Measurements from ENCODE around the gene GSG1L.

GSG1L gene

DNA sequence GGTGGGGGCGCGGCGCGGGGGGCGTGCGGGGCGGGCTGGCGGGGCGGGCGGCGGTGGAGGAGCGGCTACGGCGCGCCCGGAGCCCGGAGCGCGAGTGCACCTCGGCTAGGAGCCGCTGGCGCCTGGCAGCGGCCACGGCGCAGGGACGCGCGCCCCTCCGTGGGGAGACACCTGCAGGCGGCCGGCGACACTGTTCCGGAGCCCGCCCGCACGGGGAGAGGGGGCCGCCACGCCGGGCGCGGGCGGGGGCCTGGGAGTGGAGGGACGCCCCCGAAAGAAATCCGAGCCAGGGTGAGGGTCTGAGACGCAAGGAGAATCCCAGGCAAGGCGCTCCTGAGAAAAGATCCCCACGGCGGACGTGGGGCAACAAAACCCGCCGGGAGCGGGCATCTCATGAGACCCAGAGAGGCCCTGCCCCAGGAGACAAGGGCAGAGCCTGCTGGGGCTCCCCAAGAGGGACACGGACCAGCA is at the start of gene GSG1L:
GSG1L (minus strand) TSS at position 124 of the 471 bp plus-strand sequence. CDS start 290 bp downstream, outside the sequence.
- H3K27me3 ChIP-seq (ENCODE audit: control insufficient read depth in 5 of 5, insufficient read depth in 4 of 5, low read length in 5 of 5) = peaks cover 21 to 41% (median 39%) of the 10 kb centered on the region in 5 donors
- no peak within 1 kb of the TSS for H3K4me3 ChIP-seq (ENCODE audit: low read depth in 1 of 5, low read length in 5 of 5)
- no peaks in the 10 kb centered on the region for H3K36me3 ChIP-seq (ENCODE audit: control insufficient read depth in 5 of 5, insufficient read depth in 5 of 5, low read length in 5 of 5)
- no peak within 1 kb of the TSS for H3K9ac ChIP-seq (ENCODE audit: low read length in 5 of 5)
- no peaks in the 10 kb centered on the region for H3K4me1 ChIP-seq (ENCODE audit: control insufficient read depth in 5 of 5, insufficient read depth in 5 of 5, low read length in 5 of 5)
- no peaks in the 10 kb centered on the region for H3K9me3 ChIP-seq (ENCODE audit: control insufficient read depth in 5 of 5, low read length in 5 of 5)
- H3K27ac ChIP-seq (ENCODE audit: low read depth, low read length) = no peak within 1 kb of the TSS

DNA sequence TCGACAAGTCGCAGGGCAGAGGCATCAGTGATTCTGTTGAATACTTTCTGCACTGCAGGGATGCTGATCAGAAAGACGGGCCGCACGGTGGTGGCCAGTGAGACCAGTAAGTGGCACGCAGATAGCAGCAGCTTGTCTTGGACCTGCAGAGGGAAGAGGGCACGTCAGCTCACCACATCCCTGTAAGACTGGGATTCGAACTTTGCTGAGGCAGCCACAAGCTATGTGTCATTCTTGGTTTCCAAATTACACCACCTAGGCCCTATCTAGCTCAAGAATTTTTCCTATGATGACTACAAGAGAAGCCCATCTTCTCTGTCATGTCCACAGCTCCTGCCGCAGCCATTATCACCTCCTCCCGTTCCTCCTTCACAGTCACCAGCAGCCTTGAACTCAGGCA is 49.4 kb upstream of the GSG1L start:
- Histone ChIP-seq H3K36me3 (ENCODE audit: control insufficient read depth in 5 of 5, insufficient read depth in 5 of 5, low read length in 5 of 5) (peaks cover 36 to 82% (median 79%) of the 10 kb centered on the region in 5 donors), H3K4me1 (ENCODE audit: control insufficient read depth in 5 of 5, insufficient read depth in 5 of 5, low read length in 5 of 5) (peaks cover 0 to 15% (median 0%) of the 10 kb centered on the region in 5 donors)

DNA sequence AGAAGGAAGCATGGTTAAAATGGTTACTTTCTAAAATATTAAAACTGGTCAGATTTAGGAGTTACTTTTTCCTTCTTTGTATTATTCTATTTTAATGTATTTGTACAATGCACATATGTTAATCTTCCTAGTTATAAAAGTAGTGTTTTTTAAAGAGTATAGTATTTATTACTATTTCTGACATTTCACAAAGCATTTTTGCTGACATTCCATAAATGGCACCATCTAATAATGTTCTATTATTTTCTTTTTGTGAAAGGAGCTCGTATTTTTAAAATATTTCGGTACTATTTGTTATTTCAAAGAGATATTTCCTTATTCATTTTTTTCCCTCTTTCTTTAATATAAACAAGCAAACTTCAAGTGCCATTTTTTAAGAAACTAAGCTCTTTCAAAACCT is 47.5 kb upstream of the GSG1L start:
- Histone ChIP-seq H3K9ac (ENCODE audit: low read length in 5 of 5) (no peak overlapping the region), H3K27me3 (ENCODE audit: control insufficient read depth in 5 of 5, insufficient read depth in 4 of 5, low read length in 5 of 5) (no peaks in the 10 kb centered on the region), H3K9me3 (ENCODE audit: control insufficient read depth in 5 of 5, low read length in 5 of 5) (no peaks in the 10 kb centered on the region), H3K36me3 (ENCODE audit: control insufficient read depth in 5 of 5, insufficient read depth in 5 of 5, low read length in 5 of 5) (peaks cover 29 to 87% (median 82%) of the 10 kb centered on the region in 5 donors), H3K4me1 (ENCODE audit: control insufficient read depth in 5 of 5, insufficient read depth in 5 of 5, low read length in 5 of 5) (peaks cover 0 to 15% (median 0%) of the 10 kb centered on the region in 5 donors), H3K4me3 (ENCODE audit: low read depth in 1 of 5, low read length in 5 of 5) (no peak overlapping the region), H3K27ac (ENCODE audit: low read depth, low read length) (no peak overlapping the region)

More for the DNA sequence above, 49.4 kb upstream of the GSG1L start:
- H3K9ac ChIP-seq (ENCODE audit: low read length in 5 of 5) = no peak overlapping the region
- H3K4me3 ChIP-seq (ENCODE audit: low read depth in 1 of 5, low read length in 5 of 5) = no peak overlapping the region
- no peak overlapping the region for H3K27ac ChIP-seq (ENCODE audit: low read depth, low read length)
- no peaks in the 10 kb centered on the region for H3K9me3 ChIP-seq (ENCODE audit: control insufficient read depth in 5 of 5, low read length in 5 of 5)
- H3K27me3 ChIP-seq (ENCODE audit: control insufficient read depth in 5 of 5, insufficient read depth in 4 of 5, low read length in 5 of 5) = no peaks in the 10 kb centered on the region

DNA sequence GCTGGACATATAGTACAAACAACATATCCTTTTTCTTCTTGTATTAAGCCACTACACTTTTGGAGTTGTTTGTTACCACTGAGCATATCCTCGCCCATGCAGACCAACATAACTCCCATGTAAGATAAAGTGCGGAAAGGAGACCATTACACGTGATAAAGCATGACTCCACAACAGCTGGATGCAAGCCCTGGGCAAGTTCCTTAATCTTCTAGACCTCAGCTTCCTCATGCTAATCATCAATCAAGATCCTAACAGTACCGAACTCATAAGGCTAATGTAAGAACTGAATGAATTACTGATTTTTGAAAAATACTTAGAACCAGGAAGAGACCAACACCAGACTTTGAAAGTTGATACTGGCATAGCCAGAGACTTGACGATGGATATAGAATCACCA is 47.0 kb upstream of the GSG1L start:
- H3K27ac ChIP-seq (ENCODE audit: low read depth, low read length) = no peak overlapping the region

DNA sequence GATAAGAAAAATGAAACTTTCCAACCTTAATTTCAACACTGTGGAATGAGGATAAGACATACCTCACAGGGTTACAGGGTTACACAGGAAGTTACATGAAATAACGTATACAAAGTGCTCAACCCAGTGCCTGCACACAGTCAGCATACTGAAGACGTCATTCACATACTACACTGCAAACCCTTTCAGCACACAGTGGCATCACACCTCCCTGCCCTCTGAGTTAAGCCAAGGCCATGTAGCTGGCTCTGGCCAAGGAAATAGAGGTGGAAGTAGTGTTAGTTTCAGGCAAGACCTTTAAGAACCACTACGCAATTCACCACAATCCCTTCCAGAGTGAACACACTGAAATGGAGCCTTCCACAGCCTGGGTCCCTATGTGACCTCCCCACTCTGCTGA is 46.6 kb upstream of the GSG1L start:
- Histone ChIP-seq H3K4me1 (ENCODE audit: control insufficient read depth in 5 of 5, insufficient read depth in 5 of 5, low read length in 5 of 5) (peaks cover 0 to 15% (median 0%) of the 10 kb centered on the region in 5 donors), H3K36me3 (ENCODE audit: control insufficient read depth in 5 of 5, insufficient read depth in 5 of 5, low read length in 5 of 5) (peaks cover 27 to 87% (median 82%) of the 10 kb centered on the region in 5 donors), H3K27me3 (ENCODE audit: control insufficient read depth in 5 of 5, insufficient read depth in 4 of 5, low read length in 5 of 5) (no peaks in the 10 kb centered on the region), H3K9ac (ENCODE audit: low read length in 5 of 5) (no peak overlapping the region), H3K4me3 (ENCODE audit: low read depth in 1 of 5, low read length in 5 of 5) (no peak overlapping the region), H3K9me3 (ENCODE audit: control insufficient read depth in 5 of 5, low read length in 5 of 5) (no peaks in the 10 kb centered on the region), H3K27ac (ENCODE audit: low read depth, low read length) (no peak overlapping the region)

More for the DNA sequence above, 47.0 kb upstream of the GSG1L start:
- H3K9ac ChIP-seq (ENCODE audit: low read length in 5 of 5) = no peak overlapping the region
- H3K9me3 ChIP-seq (ENCODE audit: control insufficient read depth in 5 of 5, low read length in 5 of 5) = no peaks in the 10 kb centered on the region
- peaks cover 28 to 87% (median 82%) of the 10 kb centered on the region in 5 donors for H3K36me3 ChIP-seq (ENCODE audit: control insufficient read depth in 5 of 5, insufficient read depth in 5 of 5, low read length in 5 of 5)
- H3K27me3 ChIP-seq (ENCODE audit: control insufficient read depth in 5 of 5, insufficient read depth in 4 of 5, low read length in 5 of 5) = no peaks in the 10 kb centered on the region
- H3K4me3 ChIP-seq (ENCODE audit: low read depth in 1 of 5, low read length in 5 of 5) = no peak overlapping the region
- peaks cover 0 to 15% (median 0%) of the 10 kb centered on the region in 5 donors for H3K4me1 ChIP-seq (ENCODE audit: control insufficient read depth in 5 of 5, insufficient read depth in 5 of 5, low read length in 5 of 5)

DNA sequence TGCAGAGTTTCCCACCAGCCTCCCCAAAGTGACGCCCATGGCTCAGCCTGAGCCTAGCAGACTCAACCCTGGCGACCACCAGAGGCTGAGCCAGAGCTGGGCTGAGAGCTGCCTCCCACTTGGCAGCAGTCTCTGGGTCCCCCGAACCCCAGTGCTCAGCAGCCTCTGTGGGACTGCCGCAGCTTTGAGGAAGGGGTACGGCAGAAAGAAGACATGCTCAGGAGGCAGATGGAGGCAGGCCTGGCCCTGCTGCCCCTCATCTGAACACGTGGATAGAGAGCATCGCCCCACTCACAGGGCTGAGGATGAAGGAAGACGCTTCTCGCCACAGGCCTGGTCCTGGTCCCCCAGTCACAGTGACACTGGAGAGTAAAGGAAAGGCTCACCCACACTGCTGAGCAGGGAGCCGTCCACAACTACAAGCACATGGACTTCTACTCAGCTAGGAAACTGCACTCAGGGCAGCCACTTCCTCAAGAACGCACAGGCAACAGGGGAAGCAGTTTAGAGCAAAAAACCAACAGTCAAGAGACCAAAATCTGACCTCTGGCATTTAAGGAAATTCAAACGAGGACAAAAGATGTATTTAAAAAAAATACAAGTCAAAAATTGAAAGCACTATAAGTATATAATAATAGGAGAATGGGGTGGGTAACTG is 45.2 kb upstream of the GSG1L start:
- Histone ChIP-seq H3K27ac (ENCODE audit: low read depth, low read length) (no peak overlapping the region), H3K9ac (ENCODE audit: low read length in 5 of 5) (no peak overlapping the region), H3K36me3 (ENCODE audit: control insufficient read depth in 5 of 5, insufficient read depth in 5 of 5, low read length in 5 of 5) (peaks cover 18 to 93% (median 86%) of the 10 kb centered on the region in 5 donors), H3K27me3 (ENCODE audit: control insufficient read depth in 5 of 5, insufficient read depth in 4 of 5, low read length in 5 of 5) (no peaks in the 10 kb centered on the region), H3K4me1 (ENCODE audit: control insufficient read depth in 5 of 5, insufficient read depth in 5 of 5, low read length in 5 of 5) (peaks cover 0 to 15% (median 0%) of the 10 kb centered on the region in 5 donors), H3K9me3 (ENCODE audit: control insufficient read depth in 5 of 5, low read length in 5 of 5) (no peaks in the 10 kb centered on the region), H3K4me3 (ENCODE audit: low read depth in 1 of 5, low read length in 5 of 5) (no peak overlapping the region)

- no peaks in the 10 kb centered on the region for H3K27me3 ChIP-seq (ENCODE audit: control insufficient read depth in 5 of 5, insufficient read depth in 4 of 5, low read length in 5 of 5)
- H3K36me3 ChIP-seq (ENCODE audit: control insufficient read depth in 5 of 5, insufficient read depth in 5 of 5, low read length in 5 of 5) = peaks cover 21 to 96% (median 89%) of the 10 kb centered on the region in 5 donors
- H3K9ac ChIP-seq (ENCODE audit: low read length in 5 of 5) = no peak overlapping the region
- peaks cover 0 to 15% (median 0%) of the 10 kb centered on the region in 5 donors for H3K4me1 ChIP-seq (ENCODE audit: control insufficient read depth in 5 of 5, insufficient read depth in 5 of 5, low read length in 5 of 5)
- H3K4me3 ChIP-seq (ENCODE audit: low read depth in 1 of 5, low read length in 5 of 5) = no peak overlapping the region
- no peak overlapping the region for H3K27ac ChIP-seq (ENCODE audit: low read depth, low read length)
- H3K9me3 ChIP-seq (ENCODE audit: control insufficient read depth in 5 of 5, low read length in 5 of 5) = no peaks in the 10 kb centered on the region
Measured at GRCh38 chr16:28107232-28107631, 43.7 kb upstream of the GSG1L start.

- peaks cover 21 to 96% (median 89%) of the 10 kb centered on the region in 5 donors for H3K36me3 ChIP-seq (ENCODE audit: control insufficient read depth in 5 of 5, insufficient read depth in 5 of 5, low read length in 5 of 5)
- H3K27me3 ChIP-seq (ENCODE audit: control insufficient read depth in 5 of 5, insufficient read depth in 4 of 5, low read length in 5 of 5) = no peaks in the 10 kb centered on the region
- H3K27ac ChIP-seq (ENCODE audit: low read depth, low read length) = no peak overlapping the region
Measured at GRCh38 chr16:28106467-28107215, 43.1 kb upstream of the GSG1L start.

GRCh38 chr16:28105954-28106353 is 42.4 kb upstream of the GSG1L start:
- peaks cover 21 to 97% (median 91%) of the 10 kb centered on the region in 5 donors for H3K36me3 ChIP-seq (ENCODE audit: control insufficient read depth in 5 of 5, insufficient read depth in 5 of 5, low read length in 5 of 5)
- H3K4me3 ChIP-seq (ENCODE audit: low read depth in 1 of 5, low read length in 5 of 5) = no peak overlapping the region
- no peaks in the 10 kb centered on the region for H3K9me3 ChIP-seq (ENCODE audit: control insufficient read depth in 5 of 5, low read length in 5 of 5)
- H3K9ac ChIP-seq (ENCODE audit: low read length in 5 of 5) = no peak overlapping the region
- no peak overlapping the region for H3K27ac ChIP-seq (ENCODE audit: low read depth, low read length)
- no peaks in the 10 kb centered on the region for H3K27me3 ChIP-seq (ENCODE audit: control insufficient read depth in 5 of 5, insufficient read depth in 4 of 5, low read length in 5 of 5)
- H3K4me1 ChIP-seq (ENCODE audit: control insufficient read depth in 5 of 5, insufficient read depth in 5 of 5, low read length in 5 of 5) = peaks cover 0 to 15% (median 0%) of the 10 kb centered on the region in 5 donors

More at GRCh38 chr16:28106467-28107215, 43.1 kb upstream of the GSG1L start:
- H3K4me1 ChIP-seq (ENCODE audit: control insufficient read depth in 5 of 5, insufficient read depth in 5 of 5, low read length in 5 of 5) = peaks cover 0 to 15% (median 0%) of the 10 kb centered on the region in 5 donors
- H3K9me3 ChIP-seq (ENCODE audit: control insufficient read depth in 5 of 5, low read length in 5 of 5) = no peaks in the 10 kb centered on the region
- H3K4me3 ChIP-seq (ENCODE audit: low read depth in 1 of 5, low read length in 5 of 5) = no peak overlapping the region
- H3K9ac ChIP-seq (ENCODE audit: low read length in 5 of 5) = no peak overlapping the region

DNA sequence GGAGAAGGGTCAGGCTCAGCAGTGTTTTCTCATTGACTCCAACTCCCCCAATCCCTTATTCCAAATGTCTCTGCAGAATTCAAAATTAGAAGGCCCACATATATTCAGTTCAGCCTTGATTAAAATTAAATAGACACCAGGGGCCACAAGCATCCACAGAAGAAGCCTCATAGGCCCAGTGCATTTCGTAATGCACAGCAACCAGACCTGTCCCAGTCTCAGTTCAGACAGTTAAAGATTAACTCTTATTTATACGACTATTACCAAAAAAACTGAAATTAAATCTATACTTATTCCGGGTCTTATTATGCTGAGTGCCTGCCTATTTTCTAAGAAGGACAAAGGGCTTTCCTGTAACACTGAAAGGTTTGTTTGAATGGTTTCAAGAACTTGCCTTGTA is 41.8 kb upstream of the GSG1L start:
- no peak overlapping the region for H3K27ac ChIP-seq (ENCODE audit: low read depth, low read length)
- H3K9ac ChIP-seq (ENCODE audit: low read length in 5 of 5) = no peak overlapping the region
- peaks cover 0 to 15% (median 0%) of the 10 kb centered on the region in 5 donors for H3K4me1 ChIP-seq (ENCODE audit: control insufficient read depth in 5 of 5, insufficient read depth in 5 of 5, low read length in 5 of 5)
- H3K36me3 ChIP-seq (ENCODE audit: control insufficient read depth in 5 of 5, insufficient read depth in 5 of 5, low read length in 5 of 5) = peaks cover 16 to 97% (median 94%) of the 10 kb centered on the region in 5 donors
- no peak overlapping the region for H3K4me3 ChIP-seq (ENCODE audit: low read depth in 1 of 5, low read length in 5 of 5)
- no peaks in the 10 kb centered on the region for H3K27me3 ChIP-seq (ENCODE audit: control insufficient read depth in 5 of 5, insufficient read depth in 4 of 5, low read length in 5 of 5)
- no peaks in the 10 kb centered on the region for H3K9me3 ChIP-seq (ENCODE audit: control insufficient read depth in 5 of 5, low read length in 5 of 5)

All from subcutaneous abdominal adipose tissue (tissue), 5 donors.